HG02973 (cell line): Measurements from ENCODE around the gene ASPDH.

ENCODE experiments used
- ATAC-seq: cut with Tn5 transposase; IDR thresholded peaks from one replicate; pipeline ENCODE4 v1.9.1; 2021; ENCODE audit warnings: moderate library complexity; ENCODE audit not compliant: unreplicated experiment

ASPDH gene

DNA sequence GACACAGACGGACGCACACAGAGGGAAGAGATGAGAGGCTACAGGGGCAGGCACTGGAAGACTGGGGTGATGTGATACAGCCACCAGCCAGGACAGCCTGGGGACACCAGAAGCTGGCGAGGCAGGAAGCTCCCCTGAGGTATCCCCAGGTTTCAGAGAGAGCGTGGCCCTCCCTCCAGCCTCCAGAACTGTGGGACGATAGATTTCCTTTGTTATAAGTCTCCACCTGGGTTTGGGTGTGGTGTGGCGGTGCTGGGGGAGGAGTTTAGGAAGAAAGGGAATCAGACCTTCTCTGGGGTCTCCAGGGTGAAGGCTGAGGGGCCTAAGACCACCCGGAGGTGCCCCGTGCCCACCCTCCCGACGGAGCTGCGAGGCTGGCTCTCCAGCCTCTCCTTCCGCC lies 2.7 kb upstream of the ASPDH start:
- no peak for ATAC-seq

DNA sequence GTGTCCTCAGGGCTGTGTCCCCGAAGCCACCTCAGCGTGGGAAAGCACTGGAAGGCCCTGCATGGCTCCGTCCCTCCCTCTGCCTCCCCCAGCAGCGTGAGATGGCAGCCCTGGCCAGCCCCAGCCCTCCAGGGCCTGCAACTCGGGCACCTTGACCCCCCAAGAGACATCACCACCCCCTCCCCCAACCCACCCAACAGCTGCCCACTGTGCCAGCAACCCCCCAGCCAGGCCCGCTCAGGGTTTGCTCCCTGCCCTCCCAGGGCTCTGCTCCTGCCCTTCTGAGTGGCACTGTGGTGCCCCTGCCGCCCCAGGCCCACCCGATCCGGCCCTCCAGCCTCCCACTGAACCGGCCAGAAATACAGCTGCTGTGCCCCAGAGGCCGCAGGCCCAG lies 1.5 kb upstream of the ASPDH start:
- no peak for ATAC-seq

DNA sequence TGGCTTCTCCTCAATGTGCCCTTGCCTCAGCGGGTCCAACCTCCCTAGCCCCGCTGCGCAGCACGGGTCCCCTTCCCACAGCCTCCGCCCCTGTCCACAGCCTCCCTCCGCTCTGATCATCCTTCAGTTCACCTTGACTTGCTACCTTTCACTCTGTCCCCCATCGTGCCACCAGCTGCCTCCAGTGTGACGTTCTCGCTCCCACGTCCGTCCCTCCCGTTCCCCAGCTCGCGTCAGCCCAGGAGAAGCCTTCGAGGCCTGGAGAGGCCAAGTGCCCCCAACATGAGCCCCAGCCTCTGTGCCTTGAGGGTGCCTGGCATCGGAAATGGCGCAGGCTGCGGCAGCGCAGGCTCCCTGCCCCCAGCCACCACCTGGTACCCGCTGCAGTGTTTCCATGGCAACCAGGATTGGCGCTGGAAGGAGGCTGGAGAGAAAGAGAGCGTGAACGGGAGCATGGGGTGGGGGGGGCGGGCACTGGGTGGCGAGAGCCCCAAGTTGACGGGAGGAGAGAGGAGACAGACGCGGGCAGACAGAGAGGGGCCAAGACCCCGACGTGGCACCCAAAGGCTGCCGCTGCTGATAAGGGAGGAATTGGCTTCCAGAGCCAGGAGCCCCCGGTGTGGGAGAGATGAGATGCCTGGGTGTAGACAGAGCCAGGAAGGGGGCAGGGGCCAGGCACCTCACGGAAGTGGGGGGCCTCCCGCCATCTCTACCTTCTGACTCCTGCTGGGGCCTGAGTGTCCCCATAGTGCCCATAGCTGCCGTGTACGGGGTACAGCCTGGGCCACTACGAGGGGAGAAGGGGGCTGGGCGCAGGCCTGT lies 844 bp upstream of the ASPDH start:
- no peak for ATAC-seq

DNA sequence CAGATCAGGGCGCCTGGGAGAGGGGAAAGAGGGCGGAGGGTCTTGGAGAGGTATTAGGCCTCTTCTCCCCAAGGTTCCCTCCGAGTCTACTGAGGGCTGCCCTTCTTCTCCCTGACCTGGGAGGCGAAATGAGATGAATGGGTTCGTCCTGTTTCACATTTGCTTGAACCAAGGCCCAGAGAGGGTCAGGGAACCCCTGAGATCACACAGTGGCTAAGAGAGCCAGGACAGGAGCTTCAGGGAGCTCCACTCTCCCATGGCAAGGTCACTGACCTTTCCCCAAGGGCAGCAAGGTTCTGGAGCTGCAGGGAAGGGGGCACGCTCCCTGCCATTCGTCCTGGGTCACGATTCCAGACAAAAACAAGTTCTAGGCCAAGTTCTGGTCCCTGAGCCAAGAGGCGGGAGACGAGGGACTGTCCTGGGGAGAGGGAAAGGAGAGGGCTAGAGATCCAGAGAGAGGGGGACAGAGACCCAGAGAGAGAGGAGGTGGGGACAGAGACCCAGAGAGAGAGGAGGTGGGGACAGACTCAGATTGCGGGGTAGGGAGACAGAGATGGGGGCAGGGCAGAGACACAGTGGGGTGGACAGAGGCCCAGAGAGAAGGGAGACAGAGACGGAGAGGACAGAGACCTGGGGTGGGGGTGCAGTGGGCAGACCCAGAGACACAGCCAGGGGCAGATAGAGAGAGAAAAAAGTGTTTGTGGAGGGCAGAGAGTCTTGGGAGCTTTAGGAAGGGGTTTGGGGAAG lies 541 bp downstream of the ASPDH start:
- no peak for ATAC-seq

DNA sequence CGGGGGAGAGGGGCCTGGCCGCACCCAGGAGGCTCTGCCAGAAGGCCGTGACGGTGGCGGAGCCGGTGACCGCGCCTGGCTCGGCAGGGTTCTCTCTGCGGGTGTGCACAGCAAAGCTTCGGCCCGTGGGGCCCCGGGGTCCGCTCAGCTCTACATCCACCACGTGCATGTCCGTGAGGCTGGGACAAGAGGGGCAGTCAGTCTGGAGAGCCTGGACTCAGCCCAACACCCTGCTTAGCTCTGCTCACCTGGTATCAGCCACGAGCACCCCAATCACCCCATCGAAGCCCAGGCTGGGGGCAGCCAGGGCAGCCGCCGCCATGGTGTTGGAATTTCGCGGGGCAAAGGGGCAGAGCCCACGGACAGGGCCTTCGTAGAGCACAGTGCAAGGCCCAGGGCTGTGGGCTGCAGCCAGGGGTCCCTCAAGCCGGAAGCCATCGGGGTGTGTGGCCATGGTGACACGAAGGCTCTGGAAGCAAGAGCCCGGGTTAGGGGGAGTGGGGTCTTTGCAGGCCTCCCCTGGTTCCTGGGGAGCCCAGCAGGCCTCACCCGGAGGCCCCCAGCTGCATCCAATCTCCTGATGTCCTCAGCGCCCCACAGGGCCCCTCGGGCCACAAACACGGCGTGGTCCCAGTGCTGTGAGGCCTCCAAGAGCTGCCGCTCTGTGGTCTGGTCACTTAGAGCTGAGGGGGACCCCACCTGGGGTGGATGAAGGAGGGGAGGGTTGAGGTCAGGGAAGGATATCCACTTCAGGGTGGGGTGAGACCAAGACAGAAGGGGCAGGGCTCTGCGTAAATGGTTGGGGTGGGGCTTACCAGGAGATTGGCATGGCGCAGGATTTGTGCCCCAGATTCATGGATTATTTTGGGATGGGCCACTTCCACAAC lies 1.4 kb downstream of the ASPDH start:
- no peak for ATAC-seq

DNA sequence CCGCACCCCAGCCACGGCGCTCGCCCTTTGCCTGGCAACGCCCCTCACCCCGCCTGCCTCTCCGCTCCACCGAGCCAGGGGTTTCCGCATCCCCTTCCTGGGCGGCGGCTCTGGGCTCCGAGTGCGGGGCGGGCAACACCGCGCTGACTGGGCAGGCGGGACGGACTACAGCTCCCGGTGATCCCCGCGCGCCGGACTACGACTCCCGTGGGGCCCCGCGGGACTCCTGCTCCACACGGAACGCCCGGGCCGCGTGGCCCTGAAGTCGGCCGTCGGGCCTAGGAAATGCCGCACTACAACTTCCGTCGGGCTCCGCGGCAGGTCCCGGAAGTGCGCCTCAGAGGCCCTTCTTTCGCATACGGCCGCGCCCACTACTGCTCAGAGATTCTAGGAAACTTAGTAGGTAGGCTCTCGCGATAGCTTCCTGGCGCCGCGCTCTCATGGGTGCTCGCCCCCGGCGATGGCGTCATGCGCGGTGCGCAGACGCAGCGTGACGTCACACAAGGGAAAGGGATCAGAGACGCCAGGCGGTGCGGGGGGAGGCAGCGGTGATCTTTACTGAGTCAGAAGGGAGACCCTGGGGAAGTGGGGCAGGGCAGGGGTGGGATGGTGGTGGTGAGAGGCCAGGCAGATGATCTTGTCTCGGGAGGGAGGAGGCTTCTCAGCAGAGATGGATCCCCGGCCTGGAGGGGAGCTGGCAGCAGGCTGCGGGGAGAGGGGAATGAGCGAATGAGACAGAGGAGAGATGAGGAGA lies 2.5 kb downstream of the ASPDH start, which contains the start of gene JOSD2:
TSS of gene JOSD2 (minus strand) at position 123 of the 754 bp plus-strand sequence. CDS start 760 bp downstream, outside the sequence.
- peak; percentile 80 for ATAC-seq

DNA sequence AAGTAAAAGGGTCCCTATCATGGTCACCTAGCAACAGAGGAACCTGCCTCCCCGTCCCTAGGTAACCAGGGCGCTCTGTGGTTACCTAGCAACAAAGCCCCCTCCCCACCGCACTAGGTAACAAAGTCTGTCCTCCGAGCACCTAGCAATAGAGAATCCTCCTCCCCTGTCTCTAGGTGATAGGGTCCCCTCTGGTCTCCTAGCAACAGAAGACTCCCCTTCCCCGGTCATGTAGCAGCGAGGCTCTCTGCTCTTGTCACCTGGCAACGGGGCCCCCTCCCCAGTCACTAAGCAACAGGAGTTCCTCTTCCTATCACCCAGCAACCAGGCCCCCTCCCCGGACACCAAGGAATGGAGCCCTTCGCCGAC lies 3.0 kb downstream of the ASPDH start:
- ATAC-seq = no peak

DNA sequence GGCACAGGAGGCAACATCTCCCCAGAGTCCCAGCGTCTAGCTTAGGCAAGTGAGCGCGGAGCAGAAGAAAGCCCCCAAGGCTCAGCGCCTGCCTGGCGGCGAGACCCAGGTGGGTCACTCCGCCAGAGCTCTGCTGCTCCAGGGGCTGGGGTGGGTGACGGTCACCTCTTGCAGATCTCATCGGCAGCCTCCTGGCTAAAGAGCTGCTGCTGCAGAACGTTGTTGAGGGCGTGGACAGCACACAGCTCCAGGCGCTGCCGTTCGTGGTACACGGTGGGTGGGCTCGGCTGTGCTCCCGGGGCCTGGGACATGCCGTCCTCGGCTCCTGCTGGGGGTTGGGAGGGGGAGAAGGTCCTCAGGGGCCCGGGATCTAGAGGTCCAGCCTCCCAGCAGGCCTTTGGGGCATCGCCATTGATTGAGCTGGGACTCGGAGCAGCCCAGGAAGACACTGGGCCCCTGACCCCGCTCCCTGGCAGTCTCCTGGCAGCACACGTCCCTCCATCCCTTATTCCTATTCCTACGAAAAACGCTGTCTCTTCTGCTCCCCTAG lies 3.5 kb downstream of the ASPDH start:
- ATAC-seq = no peak

DNA sequence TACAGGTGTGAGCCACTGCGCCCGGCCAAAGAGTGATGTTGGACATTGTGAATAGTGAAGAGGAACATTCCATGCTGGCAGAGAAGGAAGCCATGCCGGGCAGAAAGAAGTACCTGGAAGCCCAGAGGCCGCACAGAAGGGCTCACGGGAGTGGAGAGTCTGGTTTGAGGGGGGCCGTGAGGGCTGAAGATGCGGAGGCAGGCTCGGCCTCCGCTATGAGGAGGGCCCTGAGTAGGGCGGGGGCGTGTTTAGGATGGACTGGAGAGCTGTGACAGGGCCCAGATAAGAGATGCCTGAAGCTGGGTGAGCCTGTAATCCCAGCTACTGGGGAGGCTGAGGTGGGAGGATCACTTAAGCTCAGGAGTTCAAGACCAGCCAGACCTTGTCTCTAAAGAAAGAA lies 4.3 kb downstream of the ASPDH start:
- no peak for ATAC-seq

DNA sequence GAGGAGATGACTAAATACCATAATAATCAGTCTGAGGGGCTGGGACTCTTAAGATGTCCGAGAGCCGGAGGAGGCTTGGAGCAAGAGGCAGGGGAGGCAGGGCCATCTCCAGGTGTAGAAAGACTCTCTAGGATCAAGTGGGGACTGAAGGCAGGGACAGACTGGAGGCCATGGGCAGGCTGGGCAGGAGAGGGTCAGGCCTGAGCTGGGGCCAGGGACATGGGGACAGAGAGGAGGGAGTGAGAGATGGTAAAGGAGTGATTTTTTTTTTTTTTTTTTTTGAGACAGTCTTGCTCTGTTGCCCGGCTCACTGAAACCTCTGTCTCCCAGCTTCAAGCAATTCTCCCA lies 4.9 kb downstream of the ASPDH start:
- ATAC-seq = no peak

DNA sequence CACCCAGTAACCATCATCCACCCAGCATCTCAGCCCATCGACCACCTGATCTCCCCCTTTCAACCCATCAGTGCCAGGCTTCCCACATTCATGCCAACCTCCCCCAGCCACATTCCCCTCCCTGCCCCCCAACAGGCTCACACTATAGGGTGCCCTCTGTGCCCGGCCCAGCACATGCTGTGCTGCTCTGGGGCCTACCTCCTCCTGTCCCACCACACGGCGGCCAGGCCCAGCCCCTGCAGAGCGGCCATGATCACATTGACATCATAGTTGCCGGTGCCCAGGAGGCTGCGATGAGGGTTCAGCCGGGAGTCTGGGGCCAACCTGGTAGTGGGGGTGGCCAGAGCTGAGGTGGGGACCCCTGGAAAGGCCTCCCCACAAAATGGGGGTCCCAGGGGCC lies 6.3 kb downstream of the ASPDH start:
- no peak for ATAC-seq

DNA sequence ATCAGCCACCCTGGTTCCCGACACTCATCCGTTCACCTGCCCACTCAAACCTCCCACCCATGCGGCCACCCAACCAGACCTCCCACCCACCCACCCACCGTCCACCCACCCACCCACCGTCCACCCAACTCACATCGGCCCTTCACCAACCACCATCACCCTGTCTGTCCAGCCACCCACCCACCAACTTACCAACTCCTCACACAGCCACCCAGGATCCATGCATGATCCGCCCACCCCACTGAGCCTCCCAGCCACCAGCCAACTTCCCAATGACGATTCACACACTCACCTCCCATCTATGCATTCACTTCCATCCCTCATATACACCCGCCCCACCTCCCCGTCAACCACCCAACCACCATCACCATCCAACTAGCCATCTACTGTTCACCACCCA lies 7.0 kb downstream of the ASPDH start:
- ATAC-seq = no peak

DNA sequence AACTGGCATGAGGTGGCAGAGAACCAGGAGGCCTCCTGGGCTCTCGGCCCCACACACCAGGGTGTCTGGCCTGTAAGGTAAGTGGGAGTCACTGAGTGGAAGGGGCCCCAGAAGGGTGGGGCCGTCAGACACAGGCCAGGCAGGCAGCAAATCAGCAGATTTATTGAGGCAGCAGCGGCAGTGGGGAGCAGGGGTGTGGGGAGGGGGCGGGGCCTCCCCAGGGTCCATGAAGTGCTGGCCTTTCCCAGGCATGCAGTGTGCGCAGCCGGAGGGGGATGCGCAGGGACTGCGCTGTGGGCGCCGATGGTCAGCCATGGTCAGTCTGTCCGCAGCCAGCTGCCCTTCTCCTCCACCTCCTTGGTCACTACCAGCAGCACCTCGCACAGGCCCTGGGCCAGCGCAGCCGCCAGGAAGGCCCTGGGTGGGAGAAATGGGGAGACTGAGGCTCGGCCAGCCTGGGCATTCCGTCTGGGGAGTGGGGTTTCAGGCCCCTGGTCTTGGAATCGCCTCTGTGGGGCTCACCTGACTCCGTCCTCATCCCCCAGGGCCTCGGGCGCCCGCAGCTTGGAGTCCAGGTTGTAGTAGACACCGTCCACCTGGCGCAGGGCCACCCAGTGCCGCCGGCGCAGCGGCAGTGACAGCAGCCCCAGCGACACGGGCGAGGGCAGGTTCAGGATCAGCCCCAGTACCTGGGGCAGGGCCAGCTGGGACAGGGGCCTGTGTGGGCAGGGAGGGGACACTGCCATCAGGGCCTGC lies 7.7 kb downstream of the ASPDH start:
- ATAC-seq = no peak

DNA sequence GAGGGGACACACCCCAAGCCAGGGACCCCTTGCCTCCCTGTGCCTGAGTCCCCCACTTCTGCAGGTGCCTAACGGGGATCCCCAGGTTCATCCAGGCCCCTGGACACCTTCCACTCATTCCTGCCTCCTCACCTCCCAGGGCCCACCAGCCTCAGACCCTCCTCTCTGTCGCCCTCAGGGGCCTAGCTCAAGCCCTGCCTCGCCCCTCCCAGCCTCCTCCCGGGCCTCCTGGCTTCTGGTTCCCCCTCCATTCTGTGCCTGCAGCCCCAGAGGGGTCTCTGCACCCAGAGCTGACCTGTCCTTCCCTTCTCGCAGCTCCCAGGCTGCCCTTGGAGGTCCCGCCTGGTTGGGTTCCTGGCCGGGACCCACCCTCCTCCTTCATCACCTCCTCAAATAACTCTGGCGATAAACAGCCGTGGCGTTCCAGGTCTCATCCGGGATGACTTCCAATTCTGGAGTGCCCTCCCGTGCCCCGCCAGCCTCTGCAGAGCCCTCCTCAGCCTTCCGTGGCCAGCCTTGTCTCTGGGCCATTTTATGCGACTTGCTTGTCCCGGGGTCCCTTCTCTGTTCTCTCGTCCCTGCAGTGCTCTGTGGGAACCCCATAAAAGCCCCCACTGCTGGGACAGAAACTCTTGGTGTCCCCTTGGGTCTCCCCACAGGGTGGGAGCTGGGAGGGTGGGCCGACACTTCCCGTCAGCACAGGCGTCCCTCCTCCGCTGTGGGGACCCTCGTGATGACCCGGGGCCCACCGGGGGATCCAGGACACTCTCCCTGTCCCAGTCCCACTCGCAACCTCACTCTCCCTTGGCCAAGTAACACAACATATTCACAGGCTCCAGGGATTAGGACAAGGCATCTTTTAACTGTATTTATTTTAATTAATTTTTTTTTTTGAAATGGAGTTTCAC lies 11.9 kb downstream of the ASPDH start:
- no peak for ATAC-seq

DNA sequence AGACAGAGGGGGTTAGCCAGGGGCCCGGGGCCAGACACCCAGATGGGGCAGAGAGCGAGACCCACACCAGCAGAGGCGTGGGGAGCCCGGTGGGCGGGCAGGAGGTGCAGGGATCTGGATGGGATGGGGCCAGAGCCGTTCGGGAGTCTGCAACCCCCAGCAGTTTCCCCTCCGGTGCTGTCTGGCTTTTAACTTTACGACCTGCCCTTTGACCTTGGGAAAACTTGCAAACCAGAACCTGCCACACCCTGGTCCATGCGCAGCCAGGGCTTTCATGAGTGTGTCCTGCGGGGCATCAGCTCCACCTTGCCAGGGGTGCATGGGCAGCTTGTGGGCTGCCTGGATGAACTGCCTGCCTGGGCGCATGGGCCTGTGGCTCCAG lies 12.5 kb downstream of the ASPDH start:
- no peak for ATAC-seq

DNA sequence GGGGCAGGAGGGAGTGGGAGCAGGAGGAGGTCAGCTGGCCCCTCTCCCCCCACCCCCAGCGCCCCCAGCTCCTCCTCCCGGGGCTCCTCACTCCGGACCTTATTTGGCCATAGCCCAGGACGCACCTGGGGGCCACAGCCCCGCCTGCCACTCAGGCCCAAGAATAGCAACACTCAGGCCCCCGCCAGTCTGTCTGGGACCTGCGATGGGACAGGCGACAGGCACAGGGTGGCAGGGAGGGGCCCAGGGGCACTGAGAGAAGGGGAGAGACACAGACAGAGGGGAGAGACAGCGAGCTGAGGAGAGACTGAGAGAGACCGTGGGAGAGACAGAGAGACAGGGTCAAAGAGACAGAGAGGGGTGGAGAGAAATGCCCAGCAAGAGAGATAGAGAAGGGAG lies 13.0 kb downstream of the ASPDH start:
- no peak for ATAC-seq

DNA sequence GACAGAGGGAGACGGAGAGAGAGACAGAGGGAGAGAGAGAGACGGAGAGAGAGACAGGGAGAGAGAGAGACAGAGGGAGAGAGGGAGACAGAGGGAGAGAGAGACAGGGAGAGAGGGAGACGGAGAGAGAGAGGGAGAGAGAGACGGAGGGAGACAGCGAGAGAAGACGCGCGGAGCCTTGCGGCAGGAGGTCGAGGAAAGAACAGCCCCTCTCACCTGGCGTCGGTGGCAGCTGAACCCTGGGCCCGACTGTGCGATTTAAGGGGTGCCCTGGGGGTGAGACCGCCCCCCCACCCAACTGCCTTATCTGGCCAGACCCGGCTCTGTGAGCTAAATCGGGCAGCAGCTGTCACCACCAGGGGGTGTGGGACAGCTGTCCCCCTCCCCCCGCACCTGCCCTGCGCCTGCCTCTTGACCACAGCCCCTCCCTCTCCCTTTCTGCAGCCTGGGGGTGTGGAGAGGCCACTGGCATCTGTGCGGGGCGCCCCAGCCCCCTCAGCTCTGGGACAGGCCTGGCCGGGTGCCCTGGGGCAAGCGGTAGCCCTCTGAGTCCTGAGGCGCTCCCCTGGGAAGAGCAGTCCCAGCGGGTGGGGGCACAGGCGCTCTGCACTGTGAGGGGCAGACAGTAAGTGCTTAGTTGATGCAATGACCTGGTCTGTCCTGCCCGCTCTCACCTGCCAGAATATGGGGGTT lies 13.5 kb downstream of the ASPDH start:
- ATAC-seq = no peak
